ENCODE data around the gene POLRMT. TPM values are rescaled to one million over a fixed set of nuclear protein-coding genes. Genes with fewer than 3 reads are reported as not detected.

The POLRMT gene
- total RNA-seq, 1 experiment from 2014 or later, result 104 TPM

DNA sequence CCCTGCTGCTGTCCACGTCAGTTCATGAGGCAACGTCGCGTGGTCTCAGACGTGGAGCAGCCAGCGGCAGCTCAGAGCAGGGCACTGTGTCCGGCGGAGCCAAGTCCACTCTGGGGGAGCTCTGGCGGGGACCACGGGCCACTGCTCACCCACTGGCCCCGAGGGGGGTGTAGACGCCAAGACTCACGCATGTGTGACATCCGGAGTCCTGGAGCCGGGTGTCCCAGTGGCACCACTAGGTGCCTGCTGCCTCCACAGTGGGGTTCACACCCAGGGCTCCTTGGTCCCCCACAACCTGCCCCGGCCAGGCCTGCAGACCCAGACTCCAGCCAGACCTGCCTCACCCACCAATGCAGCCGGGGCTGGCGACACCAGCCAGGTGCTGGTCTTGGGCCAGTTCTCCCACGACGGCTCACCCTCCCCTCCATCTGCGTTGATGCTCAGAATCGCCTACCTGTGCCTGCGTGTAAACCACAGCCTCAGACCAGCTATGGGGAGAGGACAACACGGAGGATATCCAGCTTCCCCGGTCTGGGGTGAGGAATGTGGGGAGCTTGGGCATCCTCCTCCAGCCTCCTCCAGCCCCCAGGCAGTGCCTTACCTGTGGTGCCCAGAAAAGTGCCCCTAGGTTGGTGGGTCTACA is 49.5 kb upstream of the POLRMT start:
- H3K56ac ChIP-seq (ENCODE audit: insufficient read length, low read depth, low read length), result no peak overlapping the region
- H3K14ac ChIP-seq (ENCODE audit: insufficient read depth, low read length), result no peak overlapping the region
- peaks cover 5% of the 10 kb centered on the region for H3K23me2 ChIP-seq (ENCODE audit: insufficient read length, low read depth, low read length, poor library complexity, severe bottlenecking)
- no peak overlapping the region for H2BK15ac ChIP-seq (ENCODE audit: low read depth, low read length)
- H2BK120ac ChIP-seq (ENCODE audit: low read depth, low read length, poor library complexity, severe bottlenecking), result no peak overlapping the region
- Mint-ChIP-seq H3K27me3 (ENCODE audit: low read depth) (peaks cover 14% of the 10 kb centered on the region), H3K9me3 (no peaks in the 10 kb centered on the region; a peak in 1 of 5 replicates), H3K4me1 (peaks cover 2 to 7% of the 10 kb centered on the region in 2 experiments; a peak in 1 of 4 replicates), H3K36me3 (ENCODE audit: insufficient read depth in 1 of 3, low read depth in 3 of 3) (no peaks in the 10 kb centered on the region), H3K27ac (no peak overlapping the region; a peak in 1 of 7 replicates), H3K4me3 (no peak overlapping the region; a peak in 1 of 5 replicates)
- H3K27me3 ChIP-seq (ENCODE audit: insufficient read depth, low read length), result no peaks in the 10 kb centered on the region
- H2AK5ac ChIP-seq (ENCODE audit: insufficient read length, low read length), result no peak overlapping the region
- H2BK20ac ChIP-seq (ENCODE audit: low read depth, low read length, poor library complexity, severe bottlenecking), result no peak overlapping the region
- H3K4me1 ChIP-seq (ENCODE audit: insufficient read depth, low read length), result no peaks in the 10 kb centered on the region
- peak overlapping the region; percentile 24 for H4K8ac ChIP-seq (replicated peaks; ENCODE audit: insufficient read length, low read depth, low read length)
- no peak overlapping the region for H3K4ac ChIP-seq (ENCODE audit: low read depth, low read length)
- H3K4me2 ChIP-seq (ENCODE audit: insufficient read depth, insufficient read length, low read length), result no peak overlapping the region
- no peaks in the 10 kb centered on the region for H3K9me3 ChIP-seq (ENCODE audit: control insufficient read depth, low read depth, low read length)
- no peaks in the 10 kb centered on the region for H3K79me1 ChIP-seq (ENCODE audit: insufficient read depth, low read depth, low read length, poor library complexity, severe bottlenecking)
- no peaks in the 10 kb centered on the region for H3K79me2 ChIP-seq (ENCODE audit: insufficient read depth, low read length)
- H4K20me1 ChIP-seq (ENCODE audit: control insufficient read depth, insufficient read depth, insufficient read length), result no peaks in the 10 kb centered on the region
- H3K18ac ChIP-seq (ENCODE audit: insufficient read length, low read depth, low read length), result no peak overlapping the region
- H4K91ac ChIP-seq (ENCODE audit: insufficient read length, low read depth, low read length), result no peak overlapping the region
- TF ChIP-seq, protein P1, sequence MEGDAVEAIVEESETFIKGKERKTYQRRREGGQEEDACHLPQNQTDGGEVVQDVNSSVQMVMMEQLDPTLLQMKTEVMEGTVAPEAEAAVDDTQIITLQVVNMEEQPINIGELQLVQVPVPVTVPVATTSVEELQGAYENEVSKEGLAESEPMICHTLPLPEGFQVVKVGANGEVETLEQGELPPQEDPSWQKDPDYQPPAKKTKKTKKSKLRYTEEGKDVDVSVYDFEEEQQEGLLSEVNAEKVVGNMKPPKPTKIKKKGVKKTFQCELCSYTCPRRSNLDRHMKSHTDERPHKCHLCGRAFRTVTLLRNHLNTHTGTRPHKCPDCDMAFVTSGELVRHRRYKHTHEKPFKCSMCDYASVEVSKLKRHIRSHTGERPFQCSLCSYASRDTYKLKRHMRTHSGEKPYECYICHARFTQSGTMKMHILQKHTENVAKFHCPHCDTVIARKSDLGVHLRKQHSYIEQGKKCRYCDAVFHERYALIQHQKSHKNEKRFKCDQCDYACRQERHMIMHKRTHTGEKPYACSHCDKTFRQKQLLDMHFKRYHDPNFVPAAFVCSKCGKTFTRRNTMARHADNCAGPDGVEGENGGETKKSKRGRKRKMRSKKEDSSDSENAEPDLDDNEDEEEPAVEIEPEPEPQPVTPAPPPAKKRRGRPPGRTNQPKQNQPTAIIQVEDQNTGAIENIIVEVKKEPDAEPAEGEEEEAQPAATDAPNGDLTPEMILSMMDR (conservative IDR thresholded peaks at IDR 0.05), result no peak
- no peak overlapping the region for H3K27ac ChIP-seq (ENCODE audit: insufficient read length, low read depth, low read length)
- no peak overlapping the region for H2AFZ ChIP-seq (ENCODE audit: low read length)
- no peak for DNase-seq
- no peak overlapping the region for H2BK5ac ChIP-seq (ENCODE audit: insufficient read length, low read length)
- no peak overlapping the region for H3T11ph ChIP-seq (ENCODE audit: low read length)
- no peak overlapping the region for H2BK12ac ChIP-seq (ENCODE audit: insufficient read length, low read depth, low read length)
- no peak overlapping the region for H3K23ac ChIP-seq (ENCODE audit: insufficient read length, low read depth, low read length)
- H3K9ac ChIP-seq (ENCODE audit: extremely low read depth, insufficient read length, low read length), result no peak overlapping the region
- WGBS (ENCODE audit: extremely low coverage, insufficient read length, low lambda C conversion rate), result no CpG with 5 or more reads among the region's 25 CpGs
- H4K5ac ChIP-seq (ENCODE audit: insufficient read length, low read depth, low read length), result no peak overlapping the region
